AG08395 (cell line): ENCODE results near the gene ID3.
"Not testable (repeated sequence)": the region's sequence is repeated elsewhere in the genome, so short reads cannot be mapped to it uniquely, and the experiment has no call there.

Experiments
- DNase-seq: peaks from one replicate; pipeline ENCODE4 v3.0.0; 2012; ENCODE audit warnings: mixed read lengths, low spot score

ID3 gene

DNA sequence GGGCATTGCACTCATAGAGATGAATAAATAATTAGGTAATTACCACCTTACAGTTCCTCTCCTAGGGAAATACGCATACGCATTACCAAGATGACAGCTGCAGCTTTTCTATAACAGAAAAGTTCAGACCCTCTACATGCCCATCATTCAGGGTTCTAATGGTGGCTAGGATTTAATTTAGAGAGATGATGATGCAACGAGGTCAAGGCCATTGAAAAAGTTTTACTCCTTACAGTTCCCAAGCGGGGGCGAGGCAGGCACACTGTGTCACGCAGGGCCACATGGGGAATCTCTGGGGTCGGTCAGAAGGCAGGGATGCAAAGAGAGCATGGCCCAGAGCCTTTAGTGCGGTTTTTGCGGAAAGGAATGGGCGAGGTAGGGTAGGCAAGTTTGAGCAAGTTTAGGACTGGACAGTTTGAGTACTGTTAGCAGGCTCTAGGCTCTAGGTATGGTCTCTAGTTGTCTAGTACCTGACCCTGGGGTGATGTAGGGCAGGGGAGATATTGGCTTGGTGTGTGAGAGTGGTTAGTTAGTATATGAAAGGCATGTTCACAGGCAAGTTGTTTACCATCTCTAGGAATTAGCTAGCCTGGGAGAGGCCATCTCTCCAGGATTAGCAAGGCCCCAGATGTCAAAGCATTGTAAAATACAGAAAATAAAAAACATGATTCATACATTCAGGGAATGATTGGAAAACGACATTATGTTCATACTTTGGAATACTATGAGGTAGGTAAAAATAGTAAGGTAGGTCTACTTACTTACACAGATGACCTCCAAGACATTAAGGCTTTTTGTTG lies 29.6 kb upstream of the ID3 start:
- DNase-seq, result no peak

GRCh38 chr1:23585321-23586022 lies 26.2 kb upstream of the ID3 start:
- peak; percentile 90 for DNase-seq

DNA sequence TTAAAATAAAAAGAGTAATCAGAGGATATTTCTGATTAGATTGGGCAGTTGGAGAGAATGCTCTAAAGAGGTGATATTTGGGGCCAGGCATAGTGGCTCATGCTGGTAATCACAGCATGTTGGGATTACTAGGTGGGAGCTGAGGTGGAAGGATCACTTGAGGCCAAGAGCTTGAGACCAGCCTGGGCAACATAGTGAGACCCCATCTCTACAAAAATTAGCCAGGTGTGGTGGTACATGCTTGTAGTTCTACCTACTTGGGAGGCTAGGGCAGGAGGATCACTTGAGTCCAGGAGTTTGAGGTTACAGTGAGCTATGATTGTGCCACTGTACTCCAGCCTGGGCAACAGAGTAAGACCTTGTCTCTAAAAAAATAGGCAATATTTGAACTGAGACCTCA lies 24.4 kb upstream of the ID3 start:
- DNase-seq, result not testable (repeated sequence)

DNA sequence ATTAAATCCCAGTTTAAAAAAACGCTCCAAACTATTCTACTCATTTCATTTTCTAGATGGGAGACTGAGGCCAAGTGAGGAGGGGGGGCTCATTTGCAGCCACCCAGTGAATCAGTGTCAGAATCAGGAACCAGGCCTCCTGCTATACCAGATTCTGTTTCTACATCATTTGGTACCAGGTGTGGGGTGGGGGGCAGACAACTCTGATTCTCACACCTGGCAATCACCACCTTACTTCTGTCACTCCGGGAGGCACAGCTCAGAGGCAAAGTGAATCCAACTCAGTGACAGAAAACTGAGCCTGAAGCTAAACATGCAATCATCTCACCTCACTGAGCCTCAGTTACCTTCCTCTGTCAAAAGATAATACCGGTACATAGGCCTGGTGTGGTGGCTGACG lies 23.5 kb upstream of the ID3 start:
- no peak for DNase-seq

DNA sequence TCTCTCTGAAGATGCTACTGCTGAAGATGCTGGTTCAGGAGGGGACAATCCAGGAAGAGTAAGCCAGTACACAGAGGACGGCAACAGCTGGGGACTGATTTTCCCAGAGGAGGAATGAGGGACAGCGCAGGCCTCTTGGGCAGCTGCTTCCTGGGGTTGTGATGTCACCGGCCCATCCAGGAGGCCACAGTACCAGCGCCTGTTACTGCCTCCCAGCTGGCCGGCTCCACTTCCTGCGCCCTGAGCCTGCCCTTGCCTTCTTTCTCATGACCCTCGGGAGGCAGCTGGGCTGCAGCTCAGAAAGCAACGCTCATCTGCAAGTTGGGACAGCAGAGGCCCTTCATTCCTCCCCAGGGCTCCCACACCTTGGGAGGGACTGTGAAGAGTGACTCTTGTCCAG lies 21.9 kb upstream of the ID3 start:
- DNase-seq, result peak; percentile 42

GRCh38 chr1:23578997-23579363 lies 19.7 kb upstream of the ID3 start:
- no peak for DNase-seq

DNA sequence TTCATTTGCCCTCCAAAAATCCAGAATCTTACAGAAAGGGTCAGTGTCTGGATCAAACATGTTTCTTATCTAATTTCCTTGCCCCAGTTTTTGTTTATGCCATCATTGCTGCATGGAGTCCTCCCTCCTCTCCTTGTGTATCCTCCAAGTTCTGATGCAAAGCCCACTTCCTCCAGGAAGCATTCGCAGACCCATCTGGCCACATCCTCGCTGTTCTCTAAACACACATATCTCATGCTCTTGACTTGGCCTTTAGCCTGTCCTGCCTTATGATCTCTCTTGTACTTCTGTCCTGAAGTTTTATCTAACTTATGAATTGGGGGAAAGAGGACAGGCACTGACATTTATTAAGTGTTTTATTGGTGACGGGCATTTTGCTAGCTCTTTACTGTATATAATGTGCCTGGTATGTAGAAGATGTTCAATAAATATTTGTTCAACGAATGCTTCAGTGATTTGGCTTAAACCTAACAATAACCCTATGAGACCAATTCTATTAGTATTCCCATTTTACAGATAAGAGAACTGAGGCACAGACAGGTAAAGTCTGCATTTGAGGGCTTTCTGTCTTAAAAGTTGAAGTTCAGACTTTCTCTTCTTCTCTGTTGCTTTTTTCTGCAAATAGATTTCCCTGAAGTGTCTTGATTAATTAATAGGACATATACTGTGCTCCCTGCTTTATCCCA lies 19.2 kb upstream of the ID3 start:
- DNase-seq, result no peak

DNA sequence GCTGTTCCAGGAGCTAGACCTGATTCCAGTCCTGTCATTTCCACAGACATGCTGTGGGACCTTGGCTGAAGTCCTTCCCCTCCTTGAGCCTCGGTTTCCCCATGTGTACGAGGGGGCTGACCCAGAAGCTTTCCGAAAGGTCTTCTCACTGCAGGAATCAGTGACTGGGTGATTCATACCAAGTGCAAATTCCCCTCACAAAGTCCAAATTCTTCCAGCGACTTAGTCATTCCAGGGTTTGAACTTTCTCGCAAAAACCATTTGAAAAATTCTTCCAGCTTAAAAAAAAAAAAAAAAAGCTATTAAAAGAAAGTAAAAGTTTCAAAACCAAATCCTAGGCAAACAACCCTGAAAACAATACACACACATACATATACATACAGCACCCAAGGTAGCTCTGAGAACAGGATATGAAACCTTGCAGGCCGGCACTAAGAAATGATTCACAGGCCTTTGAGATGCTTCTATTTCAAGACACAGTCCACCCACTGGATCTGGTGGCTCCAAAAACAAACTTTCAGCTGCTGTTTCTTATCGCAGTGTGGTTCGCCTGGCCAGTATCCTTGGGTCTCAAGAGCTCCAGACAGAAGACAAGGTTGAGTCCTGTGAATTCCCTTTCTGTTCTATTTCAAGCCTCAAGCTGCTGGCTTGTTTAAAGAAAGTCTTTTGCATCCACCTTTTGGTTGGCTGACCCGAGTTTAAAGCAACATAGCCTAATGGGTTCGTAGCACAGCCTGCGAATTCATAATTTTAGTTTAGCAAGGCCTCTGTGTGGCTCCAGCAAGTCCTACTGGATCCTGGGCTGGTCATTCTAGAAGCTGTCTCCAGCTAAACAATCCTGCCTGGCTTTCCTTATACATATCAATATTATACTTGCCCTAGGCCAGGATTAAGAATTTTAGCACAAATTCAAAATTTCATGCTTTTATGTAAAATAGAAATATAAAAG lies 18.0 kb upstream of the ID3 start:
- DNase-seq, result peak; percentile 73

DNA sequence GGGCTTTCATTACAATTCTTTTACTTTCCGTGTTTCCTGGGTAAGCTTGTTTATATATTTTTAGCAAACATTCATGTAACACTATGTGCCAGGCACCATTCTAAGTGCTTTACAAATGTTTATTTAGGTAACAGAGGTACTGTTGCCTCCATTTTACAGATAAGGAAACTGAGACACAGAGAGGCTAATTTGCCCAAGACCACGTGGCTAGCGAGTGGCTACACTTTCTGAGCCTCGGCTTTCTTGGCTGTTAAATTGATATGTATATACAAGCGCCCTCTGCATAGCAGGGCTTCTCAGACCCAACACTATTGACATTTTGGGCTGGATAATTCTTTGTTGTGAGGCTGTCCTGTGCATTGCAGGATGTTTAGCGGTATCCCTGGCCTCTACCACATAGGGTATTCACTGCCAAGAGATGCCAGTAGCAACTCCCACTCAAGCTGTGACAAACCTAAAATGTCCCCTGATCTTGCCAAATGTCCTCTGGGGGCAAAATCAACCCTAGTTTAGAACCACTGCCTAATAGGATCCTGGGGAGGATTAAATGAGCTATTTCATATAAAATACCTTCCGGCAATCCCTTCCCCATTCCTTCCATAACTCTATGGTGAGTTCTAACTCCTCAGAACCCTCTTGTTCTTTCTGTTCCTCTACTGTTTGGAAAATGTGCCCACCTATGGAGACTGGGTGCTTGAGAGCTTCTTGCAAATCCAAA lies 17.2 kb upstream of the ID3 start:
- no peak for DNase-seq

DNA sequence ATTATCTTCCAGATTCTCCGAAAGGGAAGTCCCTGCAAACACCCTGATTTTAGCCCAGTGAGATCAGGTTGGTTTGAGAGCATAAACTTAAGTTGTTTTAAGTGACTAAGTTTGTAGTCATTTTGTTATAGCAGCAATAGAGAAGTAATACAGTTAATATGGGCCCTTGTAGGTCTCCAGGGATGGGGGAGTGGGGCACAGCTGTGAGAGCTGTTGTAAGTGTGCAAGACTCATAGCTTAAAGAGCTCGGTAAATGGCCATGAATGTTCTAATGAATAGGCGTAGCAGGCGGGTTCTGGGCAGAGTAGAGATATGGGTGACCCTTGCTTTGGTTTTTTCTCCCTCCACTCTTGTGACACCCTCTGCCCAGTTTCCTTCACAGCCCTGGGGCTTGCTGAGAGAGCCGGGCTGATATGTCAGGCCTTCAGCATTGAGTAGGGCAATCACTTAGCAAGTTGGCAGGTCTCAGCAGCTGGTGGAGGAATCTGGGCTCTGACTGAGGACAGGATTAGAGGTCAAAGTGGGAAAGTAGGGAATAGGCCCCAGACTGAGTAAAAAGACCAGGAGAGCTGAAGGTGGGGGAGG lies 16.0 kb upstream of the ID3 start:
- no peak for DNase-seq

- no peak for DNase-seq
Measured at GRCh38 chr1:23574265-23574754, 15.0 kb upstream of the ID3 start.

GRCh38 chr1:23573574-23574182 lies 14.4 kb upstream of the ID3 start:
- no peak for DNase-seq

DNA sequence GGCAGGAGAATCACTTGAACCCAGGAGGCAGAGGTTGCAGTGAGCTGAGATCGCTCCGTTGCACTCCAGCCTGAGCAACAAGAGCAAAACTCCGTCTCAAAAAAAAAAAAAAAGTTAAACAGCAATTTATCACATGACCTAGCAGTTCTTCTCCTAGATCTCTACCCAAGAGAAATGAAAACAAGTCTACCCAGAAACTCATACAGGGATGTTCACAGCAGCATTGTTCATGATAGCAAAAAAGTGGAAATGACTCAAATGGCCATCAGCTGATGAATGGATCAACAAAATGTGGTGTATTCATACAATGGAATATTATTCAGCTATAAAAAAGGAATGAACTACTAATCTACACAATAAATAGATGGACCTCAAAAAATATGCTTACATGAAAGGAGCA lies 12.2 kb upstream of the ID3 start:
- no peak for DNase-seq

DNA sequence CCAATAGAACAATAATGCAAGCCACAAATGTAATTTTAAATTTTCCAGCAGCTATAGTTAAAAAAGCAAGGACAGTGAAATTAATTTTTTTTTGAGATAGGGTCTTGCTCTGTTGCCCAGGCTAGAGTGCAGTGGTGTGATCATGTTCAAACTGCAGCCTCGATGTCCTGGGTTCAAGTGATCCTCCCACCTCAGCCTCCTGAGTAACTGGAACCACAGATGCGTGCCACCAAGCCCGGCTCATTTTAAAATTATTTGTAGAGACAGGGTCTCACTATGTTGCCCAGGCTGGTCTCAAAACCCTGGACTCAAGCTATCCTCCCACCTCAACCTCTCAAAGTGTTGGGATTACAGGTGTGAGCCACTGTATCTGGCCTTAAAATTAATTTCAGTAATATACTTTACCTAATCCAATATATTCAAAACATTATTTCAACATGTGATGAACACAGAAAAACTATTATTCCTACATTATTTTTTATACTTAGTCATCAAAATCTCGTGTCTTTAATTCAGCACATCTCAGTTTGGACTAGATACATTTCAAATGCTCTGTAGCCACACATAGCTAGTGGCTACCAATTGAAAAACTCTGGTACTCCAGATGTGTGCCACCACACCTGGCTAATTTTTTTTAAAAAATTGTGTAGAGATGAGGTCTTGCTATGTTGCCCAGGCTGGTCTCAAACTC lies 10.8 kb upstream of the ID3 start:
- DNase-seq, result no peak

GRCh38 chr1:23568608-23569383 lies 9.5 kb upstream of the ID3 start:
- no peak for DNase-seq

DNA sequence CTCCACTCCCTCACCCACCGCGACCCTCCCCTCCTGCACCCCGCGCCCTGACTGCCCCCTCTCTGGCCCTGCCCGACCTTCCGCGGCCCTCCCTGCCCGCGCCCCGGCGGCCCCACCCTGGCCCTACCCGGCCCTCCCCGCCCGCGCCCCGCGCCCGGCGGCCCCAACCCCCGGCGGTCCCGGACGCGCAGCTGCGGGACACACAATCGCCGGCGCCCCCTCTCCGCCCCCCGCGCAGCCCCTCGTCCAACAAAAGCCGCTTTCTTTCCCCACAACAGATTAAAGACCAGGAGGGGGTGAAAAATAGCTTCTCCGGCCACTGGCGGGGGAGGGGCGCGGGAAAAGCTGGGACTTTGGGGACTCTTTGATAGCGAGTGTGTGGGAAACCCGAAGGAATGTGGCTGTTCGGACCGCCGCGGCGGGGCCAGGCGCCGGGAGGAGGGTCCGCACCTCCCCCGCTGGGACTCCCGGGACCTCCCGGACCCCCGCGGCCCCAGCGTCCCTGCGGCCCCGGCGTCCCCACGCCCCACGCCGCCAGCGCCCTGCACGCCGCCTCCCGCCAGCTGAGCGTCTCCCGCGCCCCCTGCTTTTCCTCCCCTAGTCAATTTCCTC lies 8.8 kb upstream of the ID3 start:
- DNase-seq, result peak; percentile 31

DNA sequence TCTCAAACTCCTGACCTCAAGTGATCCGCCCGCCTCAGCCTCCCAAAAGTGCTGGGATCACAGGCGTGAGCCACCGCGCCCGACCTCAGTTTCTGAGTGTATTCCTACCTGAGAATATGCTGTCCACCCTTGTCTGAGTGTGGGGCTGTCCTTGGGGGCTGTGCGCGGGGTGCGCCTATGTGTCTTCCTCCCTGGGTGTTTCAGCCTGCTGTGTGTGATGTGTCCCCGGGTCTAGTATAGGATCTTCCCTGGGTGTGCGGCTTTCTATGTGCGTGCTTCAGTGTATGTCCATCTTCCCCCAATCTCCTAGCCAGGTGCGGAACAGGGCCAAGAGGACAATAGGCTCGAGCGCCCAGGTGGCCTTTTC lies 8.3 kb upstream of the ID3 start:
- no peak for DNase-seq

DNA sequence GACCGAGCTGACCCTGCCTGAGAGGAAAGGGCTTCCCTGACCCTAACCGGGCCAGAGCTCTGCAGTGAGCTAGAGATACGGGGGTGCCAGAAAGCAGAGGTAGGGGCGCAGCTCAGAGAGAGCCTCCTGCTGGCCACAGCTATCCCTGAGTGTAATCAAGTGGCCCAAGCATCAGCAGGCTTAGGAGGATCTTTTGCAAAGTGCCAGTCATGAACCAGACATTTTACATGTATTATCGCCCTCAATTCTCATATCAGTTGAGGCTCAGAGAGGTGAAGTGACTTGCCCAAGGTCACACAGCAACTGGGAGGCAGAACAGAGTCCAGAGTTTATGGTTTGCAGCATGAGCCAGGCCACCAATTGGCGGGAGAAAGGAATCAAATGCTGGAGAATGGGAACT lies 7.0 kb upstream of the ID3 start:
- DNase-seq, result no peak

DNA sequence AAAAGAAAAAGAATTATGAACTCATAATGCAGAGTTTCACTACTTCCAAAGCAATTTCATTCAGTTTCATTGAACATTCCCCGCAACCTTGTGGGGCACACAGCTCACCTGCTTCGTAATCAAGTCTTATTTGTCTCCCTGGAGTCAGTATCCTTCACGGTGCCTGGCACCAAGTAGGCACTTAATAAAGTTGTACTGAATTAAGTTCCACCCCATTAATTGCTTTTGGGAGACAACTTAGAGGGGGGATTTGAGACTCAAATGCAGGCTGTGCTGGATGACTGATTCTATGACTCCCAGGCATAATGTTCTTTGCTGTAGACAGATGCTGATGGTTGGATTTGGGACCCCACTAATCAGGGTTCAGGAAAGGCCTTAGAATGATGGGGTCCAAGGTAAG lies 6.5 kb upstream of the ID3 start:
- DNase-seq, result no peak
